ENCODE data around the gene IGFALS.

IGFALS gene

GRCh38 chr16:1779234-1779701, 14.2 kb downstream of the IGFALS start:
- no peak for TF ChIP-seq CTCF (IDR thresholded peaks at IDR 0.05; ENCODE audit: low read depth, low read length)

GRCh38 chr16:1778200-1779179, 15.0 kb downstream of the IGFALS start:
- no peak for DNase-seq (ENCODE audit: extremely low read depth, low read depth)
- TF ChIP-seq CTCF (IDR thresholded peaks at IDR 0.05; ENCODE audit: low read depth, low read length) = no peak

More at GRCh38 chr16:1779234-1779701, 14.2 kb downstream of the IGFALS start:
- DNase-seq (ENCODE audit: extremely low read depth, low read depth) = no peak

GRCh38 chr16:1777375-1778199, 15.9 kb downstream of the IGFALS start:
- no peak for DNase-seq (ENCODE audit: extremely low read depth, low read depth)
- TF ChIP-seq CTCF (IDR thresholded peaks at IDR 0.05; ENCODE audit: low read depth, low read length) = no peak

DNA sequence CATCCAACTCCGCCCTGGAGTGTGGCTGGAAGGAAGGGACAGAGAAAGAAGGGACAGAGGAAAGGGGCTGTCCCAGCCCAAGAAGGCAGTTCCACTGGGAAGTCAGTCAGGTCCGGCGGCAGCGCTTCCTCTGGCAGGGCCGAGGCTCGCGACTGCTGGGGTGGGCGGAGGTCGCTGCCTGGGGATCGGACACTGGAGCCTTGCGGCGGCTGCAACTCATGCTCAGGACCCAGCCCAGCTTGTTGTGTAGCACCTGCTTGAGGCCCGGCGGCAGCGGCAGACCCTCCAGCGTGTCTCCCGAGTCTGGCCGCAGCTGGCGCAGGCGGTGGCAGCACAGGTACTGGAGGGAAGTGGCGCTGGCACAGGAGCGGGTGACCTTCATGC, 16.5 kb downstream of the IGFALS start:
- TF ChIP-seq CTCF (IDR thresholded peaks at IDR 0.05; ENCODE audit: low read depth, low read length) = no peak
- DNase-seq (ENCODE audit: extremely low read depth, low read depth) = no peak

- no peak for DNase-seq (ENCODE audit: extremely low read depth, low read depth)
These were observed 16.9 kb downstream of the IGFALS start for GRCh38 chr16:1776672-1776955.

DNA sequence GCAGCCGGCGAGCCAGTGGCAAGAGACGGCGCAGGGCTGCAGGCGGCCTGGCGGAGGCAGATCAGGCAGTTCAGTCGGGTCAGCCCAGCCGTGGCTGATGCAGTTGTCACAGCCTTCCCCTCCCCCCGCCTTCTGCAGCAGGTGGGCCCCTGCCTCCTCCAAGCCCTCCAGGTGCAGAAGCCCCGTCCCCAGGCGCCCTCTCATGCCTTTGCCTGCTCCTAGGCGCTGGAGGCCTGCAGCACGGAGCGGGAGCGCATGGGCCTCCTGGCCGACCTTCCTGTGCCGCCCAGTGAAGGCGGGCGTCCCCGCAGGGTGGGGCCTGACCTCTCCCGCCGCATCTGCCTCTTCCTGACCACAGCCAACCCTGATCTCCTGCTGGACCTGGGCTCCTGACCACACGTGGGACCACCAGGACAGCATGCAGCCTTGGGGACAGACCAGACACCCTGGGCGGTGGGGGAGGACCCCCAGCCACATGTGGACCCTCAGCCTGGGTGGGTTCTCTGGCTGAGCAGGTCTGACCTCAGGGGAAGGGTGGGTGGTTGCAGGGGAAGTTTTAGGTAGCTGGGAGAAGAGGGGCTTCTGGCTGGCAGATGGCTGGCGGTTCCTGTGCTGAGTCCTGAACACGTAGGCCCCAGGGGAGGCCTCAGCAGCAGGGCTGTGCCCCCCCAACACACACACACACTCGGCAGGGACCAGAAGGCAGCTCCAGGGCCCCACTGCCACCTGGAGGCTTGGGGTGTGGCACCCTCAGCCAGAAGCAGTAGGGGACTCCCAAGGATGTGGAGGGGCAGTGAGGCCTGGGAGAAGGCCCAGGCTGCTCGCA, 17.4 kb downstream of the IGFALS start:
- no peak for DNase-seq (ENCODE audit: extremely low read depth, low read depth)
- no peak for TF ChIP-seq CTCF (IDR thresholded peaks at IDR 0.05; ENCODE audit: low read depth, low read length)

More at GRCh38 chr16:1776672-1776955, 16.9 kb downstream of the IGFALS start:
- no peak for TF ChIP-seq CTCF (IDR thresholded peaks at IDR 0.05; ENCODE audit: low read depth, low read length)

Measured in AG09319 (cell line).